ENCODE measurements around the gene FBXW11.

FBXW11 gene

DNA sequence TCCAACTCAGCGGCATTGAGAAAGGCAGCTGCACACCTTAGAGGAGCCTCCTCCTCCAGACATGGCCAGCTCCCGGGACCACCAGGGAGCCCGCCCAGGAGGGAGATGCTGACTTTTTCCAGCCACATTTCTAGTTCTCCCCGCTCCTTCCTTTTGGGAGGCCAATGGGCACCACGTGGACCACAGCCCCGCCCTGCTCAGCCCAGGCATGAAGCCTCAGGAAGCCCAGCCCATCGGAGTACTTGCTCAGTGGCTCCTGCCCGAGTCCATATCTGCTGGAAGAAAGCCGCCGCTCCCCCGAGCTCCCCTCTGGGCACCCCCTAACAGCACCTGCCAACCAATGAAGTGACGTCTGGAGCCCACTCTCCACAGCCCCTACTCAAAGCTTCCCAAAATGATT, 168.4 kb downstream of the FBXW11 start:
- no peak for DNase-seq

DNA sequence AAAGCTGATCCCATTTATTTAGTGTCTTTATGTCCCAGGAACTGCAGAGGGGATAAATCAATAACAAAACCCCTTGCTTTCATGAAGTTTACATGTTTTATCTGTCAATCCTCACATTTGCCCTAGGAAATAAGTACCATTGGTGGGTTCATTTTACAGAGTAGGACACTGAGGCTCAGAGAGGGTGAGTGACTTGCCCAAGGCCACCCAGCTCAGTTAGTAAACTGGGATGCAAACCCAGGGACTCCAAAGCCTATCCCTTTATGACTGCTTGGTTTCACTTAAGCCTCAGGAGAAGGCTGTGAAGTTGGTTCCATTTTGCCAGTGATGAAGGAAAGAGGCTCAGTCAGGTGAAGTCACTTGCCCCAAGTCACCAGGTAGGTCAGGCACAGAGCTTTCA, 168.9 kb downstream of the FBXW11 start:
- DNase-seq, result no peak

DNA sequence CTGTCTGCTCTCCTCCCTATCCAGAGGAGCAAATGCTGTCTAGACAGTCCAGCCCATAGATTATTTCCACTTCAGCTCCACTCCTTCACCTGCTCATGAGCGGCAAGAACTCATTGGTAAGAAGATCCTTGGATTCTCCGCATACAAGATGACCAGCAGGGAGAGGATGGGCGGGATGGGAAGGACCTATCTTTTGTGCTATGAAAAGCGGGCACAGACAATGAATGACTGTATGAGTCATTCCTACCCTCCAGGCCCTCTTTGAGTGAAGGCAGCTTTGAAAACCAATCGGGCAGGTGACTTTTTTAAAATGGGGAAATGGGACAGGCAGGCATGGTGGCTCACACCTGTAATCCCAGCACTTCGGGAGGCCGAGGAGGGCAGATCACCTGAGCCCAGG, 171.4 kb downstream of the FBXW11 start:
- DNase-seq, result no peak

DNA sequence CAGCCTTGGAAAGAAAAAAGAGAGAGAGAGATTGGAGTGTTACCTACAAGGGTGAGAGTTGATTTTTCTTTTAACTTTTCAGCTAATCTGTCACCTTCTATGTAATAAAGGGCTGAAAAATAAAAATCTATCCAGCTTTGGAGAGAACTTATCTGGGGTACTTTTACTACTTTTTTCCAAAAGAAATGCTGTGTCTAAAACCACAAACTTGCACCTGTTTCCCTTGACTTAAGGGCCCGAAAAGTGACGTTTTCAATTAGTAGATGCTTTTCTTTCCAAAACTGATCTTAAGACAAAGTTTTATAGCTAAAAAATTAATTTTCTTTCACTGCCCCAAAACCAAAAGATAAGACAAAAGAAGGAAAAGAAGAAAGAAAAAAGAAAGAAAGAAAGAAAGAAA, 172.0 kb downstream of the FBXW11 start:
- DNase-seq, result no peak

DNA sequence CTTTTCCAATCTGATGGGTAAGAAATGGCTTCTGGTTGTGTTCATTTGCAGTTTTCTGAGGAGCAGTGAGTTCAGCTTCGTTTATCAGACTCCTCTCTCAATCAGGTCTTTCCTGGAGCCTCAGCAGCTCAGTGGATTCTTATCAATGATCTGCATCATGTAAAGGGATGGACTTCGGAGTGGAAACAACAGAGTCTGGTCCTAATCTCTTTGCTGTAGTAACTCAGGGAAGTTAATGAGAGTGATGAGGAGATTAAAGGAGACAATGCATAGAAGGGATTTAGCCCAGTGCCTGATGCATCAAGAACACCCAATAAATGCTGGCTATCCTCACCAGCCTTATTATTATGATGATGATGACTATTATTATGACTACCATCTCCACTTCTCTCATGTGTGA, 173.7 kb downstream of the FBXW11 start:
- DNase-seq, result no peak

DNA sequence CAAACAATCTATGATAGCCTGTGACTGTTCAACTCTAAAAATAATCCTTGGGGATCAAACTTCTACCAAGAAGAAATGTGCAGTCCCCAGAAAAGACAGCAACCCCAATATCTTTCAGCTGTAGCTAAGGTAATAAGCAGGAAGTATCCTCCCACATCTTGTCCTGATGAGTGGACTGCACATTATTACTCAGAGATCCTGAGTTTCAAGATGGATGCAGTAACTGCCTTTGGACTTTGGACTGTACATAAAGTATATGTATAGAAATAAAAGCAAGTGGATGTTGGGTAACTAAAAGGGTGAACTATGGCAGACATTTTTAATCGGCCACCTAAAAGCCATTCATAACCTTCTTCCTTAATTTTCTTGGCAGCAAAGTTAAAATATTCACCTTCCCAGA, 175.8 kb downstream of the FBXW11 start:
- no peak for DNase-seq

DNA sequence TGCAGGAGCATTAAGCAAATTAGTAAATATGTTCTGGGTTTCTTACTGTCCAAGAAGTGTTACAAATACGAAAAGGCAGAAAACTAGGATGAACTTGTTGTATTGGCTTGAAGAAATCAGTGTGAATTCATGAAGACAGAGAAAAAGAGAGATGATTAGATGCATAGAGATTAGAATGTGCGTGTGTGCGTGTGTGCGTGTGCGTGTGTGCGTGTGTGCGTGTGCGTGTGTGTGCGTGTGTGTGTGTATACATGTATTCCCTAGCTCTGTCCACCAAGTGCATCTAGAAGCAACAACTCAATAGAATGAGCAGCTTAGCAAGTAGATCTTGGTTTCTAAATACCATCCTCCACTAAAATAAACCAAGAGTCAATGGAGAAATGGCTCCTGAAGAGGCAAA, 179.3 kb downstream of the FBXW11 start:
- no peak for DNase-seq

DNA sequence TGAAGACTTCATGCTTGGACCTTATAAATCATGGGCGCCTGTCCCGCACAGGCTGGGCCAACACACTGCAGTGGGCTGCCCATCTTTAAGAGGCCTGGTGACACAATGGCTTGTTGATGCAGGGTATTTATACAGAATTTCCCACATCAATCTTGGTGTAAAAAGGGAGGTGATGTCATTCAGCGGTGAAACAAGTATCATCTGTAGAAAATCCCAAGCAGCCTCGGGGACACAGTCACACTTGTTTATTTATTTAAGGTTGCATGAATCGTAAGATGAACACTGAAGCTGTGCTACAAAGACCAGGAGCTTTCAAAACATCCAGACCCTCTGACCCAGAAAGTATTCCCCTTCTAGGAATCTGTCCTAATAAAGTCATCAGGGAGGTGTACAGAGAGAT, 180.3 kb downstream of the FBXW11 start:
- no peak for DNase-seq

DNA sequence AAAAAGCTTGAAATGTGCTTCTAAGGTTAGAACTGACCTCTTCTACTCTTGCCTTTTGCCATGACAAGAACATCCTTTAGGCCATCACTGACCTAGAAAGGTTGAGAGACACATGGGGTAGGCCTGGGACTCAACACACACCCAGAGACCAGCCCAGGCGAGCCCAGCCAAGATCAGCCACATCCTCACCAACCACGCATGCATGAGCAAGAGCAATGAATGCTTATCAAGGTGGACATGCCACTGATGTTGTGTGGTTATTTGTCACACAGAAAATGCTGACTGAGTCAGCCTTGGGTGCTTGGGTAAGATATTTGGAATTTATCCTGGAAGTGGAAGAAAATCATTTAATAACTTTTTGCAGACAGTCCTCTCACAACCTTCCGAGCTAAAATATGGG, 181.4 kb downstream of the FBXW11 start:
- no peak for DNase-seq

DNA sequence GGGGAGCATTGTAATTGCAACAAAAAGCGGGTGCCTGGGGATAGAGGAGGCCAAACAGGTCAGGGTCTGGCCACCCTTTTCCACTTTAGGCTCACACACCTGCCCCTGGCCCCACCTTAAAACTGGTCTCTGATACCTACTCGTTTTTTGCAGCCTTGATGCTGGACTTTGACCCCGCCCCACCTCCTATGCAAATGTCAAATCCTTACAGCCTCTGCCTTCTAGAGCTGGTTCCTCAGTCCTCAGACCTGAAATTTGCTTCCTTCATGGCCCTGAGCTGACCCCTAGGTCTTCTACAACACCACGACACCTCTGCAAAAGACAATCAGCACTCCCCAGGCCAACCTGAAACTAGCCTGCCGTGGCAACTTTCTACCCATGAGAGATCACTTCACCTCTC, 183.2 kb downstream of the FBXW11 start:
- no peak for DNase-seq

DNA sequence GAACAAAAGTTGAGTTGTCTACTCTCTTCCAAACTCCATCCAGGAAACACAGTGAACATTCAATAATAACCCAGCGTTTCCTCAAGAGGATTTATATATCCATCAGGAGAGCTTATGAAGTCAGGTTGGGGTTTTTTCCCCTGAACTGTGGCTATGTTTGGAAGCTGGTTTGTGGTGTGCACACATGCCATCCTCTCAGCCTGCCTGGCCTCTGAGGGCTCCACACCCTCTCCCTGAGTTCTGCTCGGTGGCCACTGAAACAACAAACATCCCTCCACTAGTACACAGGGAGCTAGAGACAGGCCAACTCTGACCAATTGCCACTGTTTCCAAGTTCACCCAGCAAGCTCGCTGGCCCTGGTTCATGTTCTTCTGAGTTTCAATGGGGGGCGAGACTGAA, 185.2 kb downstream of the FBXW11 start:
- DNase-seq, result no peak

DNA sequence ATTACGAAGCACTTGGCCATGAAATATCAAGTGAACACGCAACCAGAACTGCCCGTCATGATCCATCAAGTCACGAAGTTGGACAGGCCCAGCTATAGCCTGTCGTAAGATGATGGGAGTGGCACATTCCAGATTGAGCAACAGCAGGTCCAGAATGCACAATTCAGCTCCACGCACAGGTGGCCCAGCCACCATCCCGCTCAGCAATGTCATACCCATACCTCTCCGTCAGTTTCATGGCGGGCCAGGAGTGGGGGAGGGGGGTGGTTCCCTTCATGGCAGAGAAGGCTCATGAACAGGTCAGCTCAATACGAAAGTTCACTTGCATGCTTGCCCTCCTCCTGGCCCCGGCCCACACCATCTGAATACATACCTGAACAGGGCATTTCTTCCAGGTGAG, 185.9 kb downstream of the FBXW11 start:
- DNase-seq, result no peak

DNA sequence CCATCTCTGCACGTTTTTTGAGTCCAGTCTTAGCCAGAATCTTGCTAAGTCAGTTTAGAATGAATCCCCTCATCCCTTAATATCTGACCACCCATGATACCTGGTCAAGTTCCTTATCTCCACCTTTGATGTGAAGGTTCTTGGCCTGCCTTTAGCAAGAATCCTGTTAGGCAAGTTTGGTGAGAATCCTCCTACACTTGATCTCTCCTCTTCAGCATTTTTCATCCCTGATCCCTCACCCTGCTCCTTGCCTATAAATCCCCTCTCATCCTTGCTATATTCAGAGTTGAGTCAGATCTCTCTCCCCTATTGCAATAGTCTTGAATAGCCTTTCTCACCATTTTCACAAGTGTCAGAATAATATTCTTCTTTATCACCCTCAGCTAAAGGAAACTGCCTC, 189.8 kb downstream of the FBXW11 start:
- DNase-seq, result no peak

DNA sequence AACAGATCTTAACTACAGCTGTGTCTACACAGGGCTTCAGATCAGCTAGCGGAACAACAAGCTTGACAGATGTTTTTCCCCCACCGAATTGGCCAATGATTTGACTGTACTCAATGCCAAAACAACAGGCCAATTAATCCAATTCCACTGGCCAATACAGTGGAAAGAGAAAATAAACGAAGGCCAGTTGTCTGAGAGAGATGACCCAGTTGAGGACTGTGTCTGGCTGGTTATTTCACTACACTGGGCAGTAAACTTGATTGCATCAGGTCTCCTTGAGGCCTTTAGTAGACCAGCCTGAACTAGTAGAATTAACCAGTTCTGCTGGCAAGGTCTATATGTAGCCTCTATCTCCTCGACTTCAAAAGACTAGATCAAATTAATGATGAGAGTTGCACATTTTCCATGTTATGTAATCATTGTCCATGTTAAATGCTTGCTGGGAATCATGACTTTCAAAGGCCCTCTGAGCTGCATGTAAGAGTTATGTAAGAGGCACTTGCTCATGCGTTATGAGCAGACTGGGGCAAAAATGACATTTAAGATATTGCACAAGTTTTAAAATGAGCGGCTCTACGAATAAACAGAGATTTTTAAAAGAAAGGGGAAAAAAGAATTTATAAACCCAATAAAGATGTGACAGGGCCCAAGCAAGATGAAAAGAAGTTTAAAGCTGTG, 192.5 kb downstream of the FBXW11 start:
- DNase-seq, result no peak

DNA sequence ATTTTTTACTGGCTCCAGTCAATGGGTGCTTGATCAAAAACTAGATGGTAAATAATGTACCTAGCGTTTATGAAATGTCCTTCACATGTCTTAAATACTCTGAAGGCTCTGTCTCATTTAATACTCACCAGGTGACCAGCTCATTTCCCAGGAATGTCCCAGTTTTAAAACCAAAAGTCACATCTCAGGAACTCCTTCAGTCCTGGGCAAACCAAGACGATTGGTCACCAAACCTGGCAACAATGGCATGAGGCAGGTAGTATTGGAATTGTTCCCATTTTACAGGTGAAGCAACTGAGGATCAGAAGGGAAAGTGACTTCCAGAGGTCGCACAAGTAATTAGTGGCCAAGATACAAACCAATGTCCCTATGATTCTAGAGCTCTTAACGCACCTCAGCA, 193.2 kb downstream of the FBXW11 start:
- no peak for DNase-seq

Data from stimulated activated CD4-positive, alpha-beta T cell treated with anti-CD3 and anti-CD28 coated beads, Interleukin-2, amount 100 ng/mL, for 24 hours (primary cell).